CD4-positive, alpha-beta T cell treated with Interleukin-15 for 4 hours (primary cell): ENCODE measurements around the gene SEC24B.
"Not testable (repeated sequence)": the region's sequence is repeated elsewhere in the genome, so short reads cannot be mapped to it uniquely, and the experiment has no call there.

Experiments
- DNase-seq: peaks from one replicate; pipeline ENCODE4 v3.0.0-alpha.2; 2020; ENCODE audit warnings: low spot score

SEC24B gene

DNA sequence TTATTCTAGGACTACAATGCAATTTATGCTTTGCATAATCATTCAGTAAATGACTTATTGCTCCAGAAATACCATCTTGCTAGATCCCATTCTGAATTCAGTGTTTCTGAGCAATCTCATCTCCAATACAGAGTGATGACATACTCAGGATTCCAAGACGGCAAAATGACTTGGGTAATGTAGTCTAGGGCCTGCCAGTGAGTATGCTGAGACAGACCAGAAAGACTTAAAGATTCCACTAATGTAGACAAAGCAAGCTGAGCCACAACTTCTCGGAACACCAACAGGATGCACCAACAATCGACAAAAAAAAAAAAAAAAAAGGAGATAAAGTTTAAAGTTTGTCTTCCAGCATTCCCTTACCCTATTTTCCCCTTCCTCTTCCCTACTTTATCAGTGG lies 919 bp upstream of the SEC24B start:
- no peak for DNase-seq

- DNase-seq = peak; percentile 4
Measured at GRCh38 chr4:109434007-109434971, 674 bp downstream of the SEC24B start.

DNA sequence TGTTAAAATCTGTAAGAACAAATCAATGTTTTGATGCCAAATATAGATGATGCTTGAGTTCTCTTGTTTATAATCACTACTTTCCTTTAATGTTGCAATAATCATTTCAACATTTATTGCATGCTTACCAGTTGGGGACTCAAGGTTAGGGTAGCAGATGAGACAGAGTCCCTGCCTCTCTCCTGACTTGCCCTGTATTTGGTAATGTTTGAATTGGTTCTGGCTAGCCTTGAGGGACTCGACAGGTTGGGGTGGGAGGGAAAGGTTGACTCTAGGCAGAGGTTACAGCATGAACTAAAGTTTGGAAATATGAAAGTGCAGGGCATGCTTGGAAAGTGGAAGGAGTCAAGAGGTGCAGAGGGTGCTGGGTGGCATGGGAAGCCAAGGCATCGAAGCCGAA lies 2.0 kb downstream of the SEC24B start:
- DNase-seq = no peak

- no peak for DNase-seq
Measured at GRCh38 chr4:109436504-109436903, 2.9 kb downstream of the SEC24B start.

DNA sequence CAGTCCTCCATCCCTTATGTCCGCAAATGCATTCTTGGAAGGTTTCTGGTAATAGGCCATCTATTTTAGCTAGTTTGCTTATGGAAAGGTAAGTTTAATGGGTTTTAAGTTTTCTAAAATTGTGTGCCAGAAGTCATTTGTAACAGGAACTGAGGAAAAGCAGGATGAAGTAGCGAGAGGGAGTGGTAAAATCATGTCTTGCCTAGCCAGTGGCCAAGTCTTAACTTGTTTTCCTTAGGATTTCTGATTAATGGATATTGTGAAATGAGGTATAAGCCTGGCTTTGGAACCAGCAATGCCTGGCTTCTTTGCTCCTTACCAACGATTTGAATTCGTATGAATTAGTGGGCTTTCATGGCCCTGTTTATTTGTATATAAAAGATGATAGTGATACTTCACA lies 7.3 kb downstream of the SEC24B start:
- no peak for DNase-seq

GRCh38 chr4:109441862-109442458 lies 8.3 kb downstream of the SEC24B start:
- DNase-seq = no peak

GRCh38 chr4:109444182-109444844 lies 10.7 kb downstream of the SEC24B start:
- DNase-seq = no peak

- no peak for DNase-seq
Measured at GRCh38 chr4:109447278-109447677, 13.7 kb downstream of the SEC24B start.

GRCh38 chr4:109451544-109452273 lies 18.1 kb downstream of the SEC24B start:
- no peak for DNase-seq

GRCh38 chr4:109453110-109453509 lies 19.5 kb downstream of the SEC24B start:
- DNase-seq = not testable (repeated sequence)

GRCh38 chr4:109462297-109462696 lies 28.7 kb downstream of the SEC24B start:
- DNase-seq = no peak

DNA sequence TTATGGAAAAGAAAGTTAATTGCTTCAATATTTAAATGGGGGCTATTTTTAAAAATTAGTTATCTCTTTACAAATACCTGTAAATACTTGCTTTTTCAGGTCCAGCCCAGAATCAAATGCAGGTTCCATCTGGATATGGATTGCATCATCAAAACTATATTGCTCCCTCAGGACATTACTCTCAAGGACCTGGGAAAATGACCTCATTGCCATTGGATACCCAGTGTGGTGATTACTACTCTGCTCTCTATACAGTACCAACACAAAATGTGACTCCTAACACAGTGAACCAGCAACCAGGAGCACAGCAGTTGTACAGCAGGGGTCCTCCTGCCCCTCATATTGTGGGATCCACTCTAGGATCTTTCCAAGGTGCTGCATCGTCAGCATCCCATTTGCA lies 29.2 kb downstream of the SEC24B start:
- DNase-seq = no peak

DNA sequence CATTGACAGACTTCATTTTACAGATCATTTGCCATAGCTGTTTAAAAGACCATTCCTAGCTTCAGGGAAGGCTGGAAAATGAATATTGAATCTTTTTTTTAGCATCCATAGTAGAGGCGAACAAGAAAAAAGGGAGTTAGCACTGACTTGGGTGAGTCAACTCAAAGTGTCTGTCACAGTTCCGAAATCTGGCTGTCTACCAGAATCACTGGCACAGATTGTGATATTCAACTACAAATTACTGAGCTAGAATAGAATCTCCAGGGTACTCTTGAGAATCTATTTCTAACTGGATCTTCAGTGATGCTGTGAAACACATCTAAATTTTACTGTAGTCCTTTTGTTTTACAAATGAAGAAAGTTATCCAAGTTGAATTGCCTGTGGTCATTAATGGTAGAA lies 31.5 kb downstream of the SEC24B start:
- DNase-seq = no peak

DNA sequence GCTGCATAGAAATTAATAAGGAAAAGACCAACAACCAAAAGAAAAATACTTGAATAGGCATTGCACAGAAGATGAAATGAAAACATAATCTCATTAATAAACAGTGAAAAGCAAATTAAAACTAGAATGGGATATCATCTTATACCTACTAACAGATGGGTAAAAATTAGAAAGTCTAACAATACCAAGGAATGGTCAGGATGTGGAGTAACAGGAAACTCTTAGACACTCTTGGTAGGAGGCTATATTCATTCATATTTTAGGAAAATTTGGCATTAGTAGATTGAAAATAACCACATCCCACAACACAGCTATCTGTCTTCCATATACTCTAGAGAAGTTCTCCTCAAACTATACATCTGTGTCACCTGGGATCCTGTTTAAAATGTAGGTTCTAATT lies 36.3 kb downstream of the SEC24B start:
- DNase-seq = no peak

DNA sequence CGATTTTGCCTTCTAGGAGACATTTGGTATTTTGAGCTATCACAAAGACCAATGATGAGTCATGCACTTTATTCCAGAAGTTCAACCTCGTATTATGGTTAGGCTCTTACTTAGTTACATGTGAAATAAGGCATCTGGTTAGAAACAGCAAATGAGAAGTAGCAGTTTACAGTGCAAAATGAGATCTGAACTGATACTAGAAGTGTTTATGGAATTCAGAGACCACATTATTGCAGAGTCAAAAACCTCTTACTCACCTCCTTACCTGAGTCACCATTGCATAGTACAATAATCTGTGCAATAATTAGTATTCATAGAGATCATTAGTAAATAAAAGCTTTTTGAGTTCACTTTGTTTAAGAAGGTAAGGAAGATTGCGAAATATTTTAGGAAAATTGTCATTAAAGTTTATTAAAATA lies 38.7 kb downstream of the SEC24B start:
- DNase-seq = peak; percentile 13

DNA sequence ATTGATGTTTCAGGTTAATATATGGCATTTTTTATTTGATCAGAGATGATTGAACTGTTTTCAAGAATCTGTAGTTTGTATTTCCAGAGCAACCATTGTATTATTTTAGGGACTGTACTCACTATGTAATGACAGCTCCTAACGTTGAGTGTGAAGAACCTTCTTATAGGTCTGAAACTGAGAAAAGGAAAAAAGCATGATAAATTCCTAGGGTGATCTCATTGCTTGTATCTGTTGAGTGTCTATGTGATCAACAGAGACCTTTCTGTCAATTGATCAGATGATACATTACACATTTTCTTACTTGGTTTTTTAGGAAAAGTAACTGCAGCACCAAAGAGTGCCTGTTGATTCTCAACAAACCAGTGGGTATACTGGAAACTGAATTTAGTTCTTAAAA lies 40.2 kb downstream of the SEC24B start:
- no peak for DNase-seq

DNA sequence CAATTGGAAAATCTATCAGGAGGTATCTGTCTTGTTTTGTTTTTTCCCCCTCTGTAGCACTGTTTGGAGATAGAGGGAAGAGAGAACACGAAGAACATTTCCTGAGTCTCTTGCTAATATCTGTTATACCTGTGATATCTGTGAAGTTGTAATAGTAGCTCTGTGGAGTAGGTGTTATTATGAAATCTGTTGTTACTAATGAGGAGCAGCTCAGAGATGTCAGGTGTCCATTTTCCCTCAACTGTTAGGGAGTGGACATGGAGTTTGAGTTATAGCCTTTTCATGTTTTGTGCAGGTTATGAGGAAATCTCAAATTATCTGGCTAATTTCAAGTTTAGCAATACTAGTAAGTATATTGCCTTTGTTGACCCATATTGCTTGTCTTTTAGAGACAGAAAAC lies 52.4 kb downstream of the SEC24B start:
- DNase-seq = no peak

GRCh38 chr4:109494563-109494962 lies 60.9 kb downstream of the SEC24B start:
- DNase-seq = no peak

DNA sequence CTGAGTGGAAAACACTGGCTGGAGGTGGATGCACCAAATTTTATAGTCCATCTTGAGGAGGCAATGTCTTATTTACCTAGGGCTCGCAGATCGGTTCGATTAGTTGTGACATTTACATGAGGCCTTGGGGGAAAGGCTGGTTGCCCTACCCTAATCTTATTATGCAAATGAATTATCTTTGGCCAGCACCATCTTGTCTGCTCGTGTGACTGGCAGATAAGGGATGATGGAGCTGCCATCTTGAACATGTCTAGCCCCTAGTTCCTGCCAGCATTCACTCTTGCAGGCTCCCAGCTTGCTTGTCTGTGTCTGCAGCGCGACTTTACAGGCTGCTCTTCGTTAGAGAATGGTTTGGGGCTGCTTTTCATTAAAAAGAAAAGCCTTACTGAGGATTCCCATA lies 61.9 kb downstream of the SEC24B start:
- DNase-seq = no peak

DNA sequence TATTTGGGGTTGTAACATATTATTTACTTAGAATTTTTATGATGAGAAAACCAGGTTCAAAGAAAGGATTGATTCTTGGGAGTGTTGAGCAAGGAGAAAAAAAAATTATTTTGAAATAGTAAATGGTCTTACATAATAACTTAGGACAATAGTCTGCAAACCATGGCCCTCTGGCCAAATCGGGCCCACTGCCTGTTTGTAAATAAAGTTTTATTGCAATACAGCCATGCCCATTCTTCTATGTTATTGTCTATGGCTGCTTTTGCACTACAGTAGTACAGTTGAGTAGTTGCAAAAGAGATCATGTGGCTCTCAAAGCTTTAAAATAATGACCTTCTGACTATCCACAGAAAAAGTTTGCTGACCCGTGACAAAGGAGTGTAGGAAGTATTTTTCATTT lies 63.3 kb downstream of the SEC24B start:
- DNase-seq = no peak

GRCh38 chr4:109497511-109497910 lies 63.9 kb downstream of the SEC24B start:
- no peak for DNase-seq

- DNase-seq = no peak
Measured at GRCh38 chr4:109499513-109499912, 65.9 kb downstream of the SEC24B start.
